ENCODE results near the gene CLK3. TPM values are rescaled to one million over a fixed set of nuclear protein-coding genes. Genes with fewer than 3 reads are reported as not detected.

Gene CLK3
- total and polyA plus RNA-seq, 2 of the 8 experiments (the other 6 are each of a cell fraction or from before 2014, with no cell fraction given): 43.5 to 67.3 TPM

- no peak overlapping the region for H3K27ac ChIP-seq (ENCODE audit: low read depth, low read length)
- H2BK5ac ChIP-seq (ENCODE audit: low read depth, low read length): no peak overlapping the region
- no peak overlapping the region for H2BK15ac ChIP-seq (ENCODE audit: low read length)
- H2BK12ac ChIP-seq (ENCODE audit: low read depth, low read length): no peak overlapping the region
- no peaks in the 10 kb centered on the region for H3K4me1 ChIP-seq (replicated peaks in 1 of 4; ENCODE audit: control insufficient read depth in 3 of 4, insufficient read depth in 4 of 4, low read length in 3 of 4)
- H2BK120ac ChIP-seq (replicated peaks; ENCODE audit: low read depth, low read length): no peak overlapping the region
- FAIRE-seq (no peak), DNase-seq (ENCODE audit: low read depth in 1 of 2, low spot score in 2 of 2) (no peak)
- no peak overlapping the region for H3K4me2 ChIP-seq (ENCODE audit: insufficient read depth in 1 of 2, low read depth in 2 of 2, low read length in 2 of 2)
- no peak overlapping the region for H4K5ac ChIP-seq (ENCODE audit: insufficient read length, low read depth, low read length)
- H3K27me3 ChIP-seq (replicated peaks in 1 of 4; ENCODE audit: control insufficient read depth in 3 of 4, extremely low read depth in 1 of 4, insufficient read depth in 3 of 4, low read length in 3 of 4): no peaks in the 10 kb centered on the region
- H3K18ac ChIP-seq (ENCODE audit: extremely low read depth, low read length): no peak overlapping the region
- H3K4ac ChIP-seq (replicated peaks; ENCODE audit: insufficient read length, low read depth, low read length): no peak overlapping the region
- H3K9ac ChIP-seq (replicated peaks in 1 of 4; ENCODE audit: extremely low read depth in 1 of 4, low read depth in 3 of 4, low read length in 3 of 4): no peak overlapping the region
- no peak overlapping the region for H2AFZ ChIP-seq (ENCODE audit: low read length)
- no peak overlapping the region for H3K56ac ChIP-seq (replicated peaks; ENCODE audit: insufficient read length, low read depth, low read length)
- no peaks in the 10 kb centered on the region for H3K23me2 ChIP-seq (ENCODE audit: low read depth, low read length)
- H3K4me3 ChIP-seq (ENCODE audit: extremely low read depth in 1 of 4, insufficient read depth in 2 of 4, low read depth in 3 of 4, low read length in 4 of 4): no peak overlapping the region
- 94% methylated on average over 7 of the region's 7 CpGs; no CpG with 5 or more reads in 1 of the 2 experiments for WGBS, 2 experiments (ENCODE audit: extremely low coverage in 1 of 2, insufficient coverage in 1 of 2, insufficient read length in 1 of 2, insufficient replicate concordance in 2 of 2, low coverage in 1 of 2, low lambda C conversion rate in 2 of 2, missing lambda C conversion rate in 1 of 2)
- no peak overlapping the region for H2AK5ac ChIP-seq (ENCODE audit: low read depth, low read length)
- no peak for TF ChIP-seq CHD1 (IDR thresholded peaks at IDR 0.05; ENCODE audit: low read depth, low read length)
- TF ChIP-seq FOSL1 (IDR thresholded peaks at IDR 0.05; ENCODE audit: insufficient read depth, low read depth, low read length): no peak
- no peak for TF ChIP-seq SUZ12 (IDR thresholded peaks at IDR 0.05; ENCODE audit: low read length)
- no peak for TF ChIP-seq EGR1 (IDR thresholded peaks at IDR 0.05; ENCODE audit: borderline replicate concordance, low read depth, low read length)
- no peak for TF ChIP-seq CBX5 (IDR thresholded peaks at IDR 0.05; ENCODE audit: low read depth, low read length)
- no peak for TF ChIP-seq EP300 (IDR thresholded peaks at IDR 0.05; ENCODE audit: borderline replicate concordance in 1 of 2, low read depth in 2 of 2, low read length in 2 of 2)
- ChIA-PET POLR2A (ENCODE audit: partially characterized antibody) (interaction anchor here (0.7 to 2.0 kb wide), 4 partner anchors 8 to 38 kb away, joined by 3 to 6 read pairs (median 4); no protein-coding TSS in a partner anchor), CTCF (ENCODE audit: partially characterized antibody) (no interaction called here)
- peaks cover 16 to 53% (median 23%) of the 10 kb centered on the region in 4 experiments for H3K36me3 ChIP-seq (ENCODE audit: control insufficient read depth in 2 of 4, insufficient read depth in 4 of 4, low read length in 3 of 4)
- H3K23ac ChIP-seq (ENCODE audit: insufficient read length): no peak overlapping the region
- H4K91ac ChIP-seq (replicated peaks; ENCODE audit: insufficient read length, low read length): no peak overlapping the region
- H3K9me3 ChIP-seq (ENCODE audit: insufficient read depth in 2 of 2, low read depth in 1 of 2, low read length in 1 of 2): no peaks in the 10 kb centered on the region
- H3K14ac ChIP-seq (ENCODE audit: insufficient read length): no peak overlapping the region
- peaks cover 2 to 11% of the 10 kb centered on the region in 2 experiments for H4K20me1 ChIP-seq (replicated peaks in 1 of 2; ENCODE audit: control insufficient read depth in 1 of 2, insufficient read depth in 2 of 2, low read length in 2 of 2)
- H3K79me2 ChIP-seq (ENCODE audit: control insufficient read depth in 1 of 2, insufficient read depth in 2 of 2, low read length in 2 of 2): peaks cover 0 to 10% of the 10 kb centered on the region in 2 experiments; a peak in 1 of 4 replicates
- no peak overlapping the region for H2BK20ac ChIP-seq (ENCODE audit: low read length)
- H4K8ac ChIP-seq (ENCODE audit: extremely low read depth, insufficient read depth, low read length): no peak overlapping the region
- peaks cover 4% of the 10 kb centered on the region; the same call in 1 of the 2 replicates for H3K79me1 ChIP-seq (ENCODE audit: low read depth, low read length)
Measured at GRCh38 chr15:74580538-74581350, 34.9 kb upstream of the CLK3 start.

All from H1 (cell line).